IPS DF 4.7 (cell line): ENCODE measurements around the gene CALN1.
"Not testable (repeated sequence)": the region's sequence is repeated elsewhere in the genome, so short reads cannot be mapped to it uniquely, and the experiment has no call there.

ENCODE experiments used
- DNase-seq: peaks from one replicate; pipeline ENCODE4 v3.0.0-alpha.2; 2013; ENCODE audit warnings: low spot score; ENCODE audit errors: extremely low read depth

CALN1 gene

DNA sequence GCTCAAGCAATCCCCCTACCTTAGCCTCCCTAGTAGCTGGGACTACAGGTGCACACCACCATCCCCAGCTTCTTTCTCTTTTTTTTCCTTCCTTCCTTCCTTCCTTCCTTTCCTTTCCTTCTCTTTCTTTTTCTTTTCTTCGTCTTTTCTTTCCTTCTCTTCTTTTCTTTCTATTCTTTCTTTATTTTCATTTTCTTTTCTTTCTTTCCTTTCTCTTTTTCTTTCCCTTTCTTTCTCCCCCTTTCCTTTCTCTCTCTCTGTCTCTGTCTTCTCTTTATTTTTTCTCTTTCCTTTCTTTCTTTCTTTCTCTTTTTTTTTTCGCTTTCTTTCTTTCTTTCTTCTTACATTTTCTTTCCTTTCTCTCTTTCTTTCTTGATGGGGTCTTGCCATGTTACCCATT lies 658.9 kb downstream of the CALN1 start:
- DNase-seq: no peak

DNA sequence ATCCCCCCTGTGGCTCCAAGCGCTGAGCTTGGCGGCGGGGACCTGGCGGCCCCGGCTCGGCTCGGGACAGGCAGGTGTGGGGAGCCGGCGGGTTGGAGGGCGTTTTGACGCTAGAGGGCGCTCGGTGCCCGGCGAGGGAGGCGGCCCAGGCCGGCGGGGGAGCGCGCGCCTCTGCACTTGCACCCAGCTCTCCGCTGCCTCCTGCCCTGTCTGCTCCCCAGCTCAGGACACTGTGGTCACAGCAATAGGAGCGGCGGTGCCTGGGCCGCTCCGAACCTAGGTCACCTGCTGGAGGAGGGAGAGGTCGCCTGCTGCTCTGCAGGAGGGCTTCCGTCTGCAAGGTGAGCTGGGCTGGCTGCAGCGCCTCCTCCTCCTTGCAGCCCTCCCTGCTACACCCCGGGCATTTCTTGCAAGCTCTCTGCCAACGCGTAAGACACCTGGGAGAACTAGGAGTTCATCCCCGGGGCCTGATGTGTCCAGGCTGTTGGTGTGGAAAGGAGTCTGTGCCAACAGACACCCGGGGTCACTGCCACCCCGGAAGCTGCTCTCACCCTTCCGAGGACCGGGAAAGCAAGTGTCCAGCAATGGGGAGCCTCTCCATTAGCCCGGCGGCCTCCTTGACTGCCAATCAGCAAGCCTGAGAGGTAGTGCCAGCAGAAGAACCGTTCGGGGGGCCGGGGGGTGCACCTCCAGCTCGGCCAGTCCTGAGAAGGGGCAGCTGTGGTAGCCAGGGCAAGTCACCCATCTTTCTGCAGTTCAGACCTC lies 659.8 kb downstream of the CALN1 start:
- no peak for DNase-seq

DNA sequence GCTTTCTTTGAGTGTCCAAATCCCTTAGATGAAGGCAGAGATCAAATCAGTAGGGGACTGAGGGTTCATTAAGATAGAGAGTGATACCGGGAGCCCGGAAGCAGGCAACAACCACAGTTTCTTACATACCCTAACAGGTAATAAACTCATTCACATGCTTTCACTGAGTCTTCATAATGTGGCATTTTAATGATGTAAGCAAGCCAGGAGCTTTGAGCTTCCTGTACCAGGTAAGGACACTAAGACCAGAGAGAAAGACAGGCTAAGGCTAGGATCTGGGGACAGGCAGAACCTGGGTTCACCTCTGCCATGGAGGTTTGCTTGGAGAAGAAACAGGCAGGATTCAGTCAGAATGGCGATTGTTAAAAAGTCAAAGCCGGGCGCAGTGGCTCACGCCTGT lies 661.8 kb downstream of the CALN1 start:
- no peak for DNase-seq

DNA sequence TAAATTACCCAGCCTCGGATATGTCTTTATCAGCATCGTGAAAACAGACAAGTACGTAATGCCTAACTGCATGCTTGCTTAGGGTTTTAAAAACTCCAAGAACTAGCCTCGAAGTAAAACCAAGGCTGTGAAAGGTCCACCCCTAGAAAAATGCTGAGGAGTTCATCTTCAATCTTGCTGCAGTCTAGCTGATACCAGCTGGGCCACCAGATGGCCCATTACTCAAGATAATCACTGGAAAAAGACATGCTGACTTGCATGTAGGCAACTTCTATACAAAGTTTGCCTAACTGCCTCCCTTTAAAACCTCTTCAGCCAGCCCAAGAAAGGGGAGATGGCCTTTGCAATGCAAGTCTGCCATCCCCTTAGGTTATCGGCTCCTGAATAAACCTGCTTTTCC lies 666.1 kb downstream of the CALN1 start:
- no peak for DNase-seq

DNA sequence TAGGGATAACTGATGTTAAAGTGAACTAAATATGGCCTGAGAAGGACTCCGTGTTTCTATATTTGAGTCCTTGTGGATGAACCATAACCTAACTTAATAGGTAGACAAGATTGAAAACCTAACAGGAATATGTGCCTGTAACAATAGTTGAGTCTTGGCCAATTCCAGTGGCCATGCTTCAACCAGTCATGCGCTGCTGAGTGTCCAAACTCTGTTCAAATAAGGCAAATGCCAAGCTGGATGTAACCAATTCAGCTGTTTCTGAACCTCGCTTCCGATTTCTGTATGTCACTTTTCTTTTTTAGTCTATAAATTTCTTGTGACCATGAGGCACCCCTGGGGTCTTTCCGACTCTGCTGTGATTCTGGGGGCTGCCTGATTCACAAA lies 672.0 kb downstream of the CALN1 start:
- DNase-seq: no peak

DNA sequence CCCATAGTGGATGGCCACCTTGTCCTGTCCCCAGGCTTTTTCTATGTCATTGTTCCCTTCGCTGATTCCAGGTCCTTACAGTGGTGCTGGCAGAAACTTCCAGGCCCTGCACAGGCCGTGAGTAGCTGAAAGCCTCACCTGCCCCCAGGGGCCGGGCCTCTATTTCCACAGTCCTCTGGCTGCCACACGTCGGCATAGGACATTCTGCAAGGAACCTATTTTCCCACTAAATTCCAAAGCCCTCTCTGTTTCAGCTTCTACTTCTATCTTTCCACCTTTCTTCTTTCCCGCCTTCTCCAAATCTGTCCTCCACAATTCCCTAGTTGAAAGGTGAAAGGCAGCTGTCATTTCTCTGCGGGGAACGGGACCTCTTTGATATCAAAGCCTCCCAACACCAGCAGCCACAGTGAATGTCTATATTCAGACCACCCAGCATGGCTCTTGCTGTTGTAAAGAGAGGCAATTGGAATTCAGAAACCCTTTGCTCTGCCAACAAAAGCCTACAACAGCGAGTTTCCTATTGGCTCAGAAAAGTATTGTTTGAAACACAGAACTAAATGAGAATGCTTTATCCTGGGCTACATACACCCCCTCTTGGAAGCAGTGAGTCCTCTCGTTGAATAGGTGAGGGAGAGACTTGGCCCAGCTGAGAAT lies 672.5 kb downstream of the CALN1 start:
- peak; percentile 62 for DNase-seq

DNA sequence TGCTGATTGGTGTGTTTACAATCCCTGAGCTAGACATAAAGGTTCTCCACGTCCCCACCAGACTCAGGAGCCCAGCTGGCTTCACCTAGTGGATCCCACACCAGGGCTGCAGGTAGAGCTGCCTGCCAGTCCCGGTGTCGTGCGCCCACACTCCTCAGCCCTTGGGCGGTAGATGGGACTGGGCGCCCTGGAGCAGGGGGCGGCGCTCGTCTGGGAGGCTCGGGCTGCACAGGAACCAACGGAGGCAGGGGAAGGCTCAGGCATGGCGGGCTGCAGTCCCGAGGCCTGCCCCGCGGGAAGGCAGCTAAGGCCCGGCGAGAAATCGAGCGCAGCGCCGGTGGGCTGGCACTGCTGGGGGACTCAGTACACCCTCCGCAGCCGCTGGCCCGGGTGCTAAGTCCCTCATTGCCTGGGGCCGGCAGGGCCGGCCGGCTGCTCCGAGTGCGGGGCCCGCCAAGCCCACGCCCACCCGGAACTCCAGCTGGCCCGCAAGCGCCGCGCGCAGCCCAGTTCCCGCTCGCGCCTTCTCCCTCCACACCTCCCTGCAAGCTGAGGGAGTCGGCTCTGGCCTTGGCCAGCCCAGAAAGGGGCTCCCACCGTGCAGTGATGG lies 674.1 kb downstream of the CALN1 start:
- not testable (repeated sequence) for DNase-seq

DNA sequence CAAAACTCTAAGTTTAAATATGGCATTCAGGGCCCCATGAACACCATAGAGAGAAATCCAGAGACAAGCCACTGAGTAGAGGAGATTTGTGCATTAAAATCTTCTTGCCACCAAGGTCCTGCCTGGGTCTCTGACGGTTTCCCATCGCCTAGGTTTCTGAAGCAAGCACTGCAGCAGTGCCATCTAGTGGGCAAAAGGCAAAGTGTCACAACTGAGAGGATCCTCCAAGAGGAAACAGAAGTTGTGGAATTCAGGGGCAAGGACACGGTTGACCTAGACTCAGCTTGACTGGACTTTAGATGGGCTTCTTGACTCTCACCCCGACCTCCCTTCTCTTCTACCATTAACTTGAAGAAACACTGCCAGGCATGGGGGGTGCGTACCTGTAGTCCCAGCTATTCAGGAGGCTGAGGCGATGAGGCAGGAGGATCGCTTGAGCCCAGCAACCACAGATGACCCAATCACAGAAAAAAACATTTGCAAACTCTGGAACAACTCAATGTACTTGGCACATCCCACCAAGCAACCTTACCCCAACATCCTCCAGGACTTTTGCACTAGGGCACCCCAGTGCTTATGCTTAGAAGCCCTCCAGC lies 676.1 kb downstream of the CALN1 start:
- peak; percentile 87 for DNase-seq

DNA sequence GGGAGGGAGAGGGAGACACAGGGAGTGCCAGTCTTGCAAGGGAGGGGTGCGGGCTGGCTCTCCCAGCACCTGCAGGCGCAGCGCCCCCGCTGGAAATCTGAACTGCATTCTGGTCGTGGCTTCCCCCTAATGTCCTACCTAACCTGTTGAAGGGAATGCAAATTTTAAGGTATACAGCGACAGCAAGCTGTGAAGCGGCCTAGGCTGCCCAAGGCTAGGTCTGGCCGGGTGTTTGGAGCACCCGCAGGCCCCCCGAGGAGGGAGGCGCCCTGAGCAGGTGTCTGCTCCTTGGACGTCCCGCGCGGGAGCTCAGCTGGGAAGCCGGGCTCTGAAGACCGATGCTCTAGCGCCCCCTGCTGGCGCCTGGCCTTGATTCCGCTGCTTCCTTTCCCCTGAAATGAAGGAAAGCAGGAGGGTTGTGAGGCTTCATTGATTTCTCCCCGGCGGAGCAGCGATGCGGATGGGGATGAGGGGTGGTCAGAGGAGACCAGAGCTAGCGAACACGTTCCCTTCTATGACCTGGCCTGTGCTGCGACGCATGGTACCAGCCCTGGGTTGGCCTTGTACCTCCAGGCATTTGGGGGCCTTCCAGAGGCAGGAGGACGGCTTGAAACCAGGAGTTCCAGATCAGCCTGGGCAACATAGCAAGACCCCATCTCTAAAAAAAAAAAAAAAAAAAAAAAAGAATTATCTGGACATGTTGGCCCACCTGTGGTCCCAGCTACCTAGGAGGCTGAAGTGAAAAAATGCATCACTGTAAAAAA lies 678.8 kb downstream of the CALN1 start:
- DNase-seq: peak; percentile 74

DNA sequence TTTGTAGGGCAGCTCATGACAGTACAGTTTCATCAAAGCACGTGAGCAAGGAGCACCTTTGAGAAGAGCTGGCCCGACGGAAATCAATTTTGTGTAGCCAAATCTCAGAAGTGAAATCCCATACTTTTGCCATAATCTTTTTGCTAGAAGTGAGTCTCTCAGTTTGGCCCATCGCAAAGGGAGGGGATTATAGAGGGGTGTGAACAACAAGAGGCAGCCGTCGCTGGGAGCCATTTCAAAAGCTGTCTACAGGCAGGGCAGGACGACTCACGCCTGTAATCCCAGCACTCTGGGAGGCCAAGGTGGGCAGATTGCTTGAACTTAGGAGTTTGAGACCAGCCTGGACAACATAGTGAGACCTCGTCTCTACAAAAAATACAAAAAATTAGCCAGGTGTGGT lies 680.4 kb downstream of the CALN1 start:
- no peak for DNase-seq
